Upper lobe of left lung (tissue), 6 donors: ENCODE results near the gene TMEM39B. TPM values are rescaled to one million over a fixed set of nuclear protein-coding genes. Genes with fewer than 3 reads are reported as not detected.

ENCODE experiments used
- ATAC-seq, 2 donors: fragments of 200-7000 bp; cut with Tn5 transposase; one replicate each; pipeline ENCODE4 v1.9.1; 2022; ENCODE audit warnings: mild to moderate bottlenecking in 2 of 2, moderate library complexity in 2 of 2; ENCODE audit not compliant: low FRiP score in 2 of 2
- DNase-seq, 2 donors: peaks; one replicate each; pipeline ENCODE4 v3.0.0-alpha.2; 2019 to 2020
- H3K27ac ChIP-seq, 4 donors: fragments of 200-600 bp; sonication (generic); one replicate each; pipeline ENCODE4 v1.5.1; 2016 to 2019
- H3K27me3 ChIP-seq, 4 donors: fragments of 200-600 bp; sonication (generic); one replicate each; pipeline ENCODE4 v1.5.1; 2017 to 2019
- H3K36me3 ChIP-seq, 4 donors: fragments of 200-600 bp; sonication (generic); one replicate each; pipeline ENCODE4 v1.5.1; 2016 to 2019
- H3K4me1 ChIP-seq, 4 donors: fragments of 200-600 bp; sonication (generic); one replicate each; pipeline ENCODE4 v1.5.1; 2018 to 2019
- H3K4me3 ChIP-seq, 4 donors: fragments of 200-600 bp; sonication (generic); one replicate each; pipeline ENCODE4 v1.5.1; 2017 to 2019; ENCODE audit warnings: mild to moderate bottlenecking in 2 of 4, moderate library complexity in 1 of 4
- H3K9me3 ChIP-seq, 4 donors: fragments of 200-600 bp; sonication (generic); one replicate each; pipeline ENCODE4 v1.5.1; 2018 to 2019
- CTCF ChIP-seq, 6 experiments: fragments of 450-650 bp in 4 of 6; fragments of 200-600 bp in 2 of 6; sonication (generic) in 2 of 6; IDR thresholded peaks; one replicate each; pipeline ENCODE4 v1.5.1; 2016 to 2019; ENCODE audit warnings: antibody characterized with exemption in 6 of 6
- EP300 ChIP-seq, 4 donors: sonication (generic); formaldehyde crosslinking; IDR thresholded peaks; one replicate each; pipeline ENCODE4 v1.5.1; 2017; ENCODE audit warnings: antibody characterized with exemption in 4 of 4, control low read depth in 2 of 4
- POLR2A ChIP-seq, 4 donors: fragments of 450-650 bp; IDR thresholded peaks; one replicate each; pipeline ENCODE4 v1.5.1; 2016 to 2017; ENCODE audit warnings: antibody characterized with exemption in 4 of 4, mild to moderate bottlenecking in 2 of 4
- POLR2AphosphoS5 ChIP-seq, 2 donors: sonication (generic); formaldehyde crosslinking; IDR thresholded peaks; one replicate each; pipeline ENCODE4 v1.5.1; 2017; ENCODE audit warnings: antibody characterized with exemption in 2 of 2
- WGBS, 2 donors: methylation state at CpG; one replicate each; pipeline ENCODE4 v1.1.5; 2017 to 2018; 5-methylcytosine and 5-hydroxymethylcytosine counted together
- total RNA-seq, 6 donors: library from RNA; depleted of rRNA in 4 of 6; stranded (reverse); fragments of >200 nt in 4 of 6; gene quantifications; one replicate each; pipeline versions ENCODE4 v1.1.0 to v1.2.1, GENCODE V29; 2016 to 2021
- donor health status: DM: no; HTN: no; CAD: no; lungs with moderate emphysema.
- donor health status: DM: no; HTN: yes; CAD: no; lungs with severe emphysema.

The TMEM39B gene
- total RNA-seq, 6 donors from 2014 or later: 5.0 to 22.1 (median 10.2) TPM

DNA sequence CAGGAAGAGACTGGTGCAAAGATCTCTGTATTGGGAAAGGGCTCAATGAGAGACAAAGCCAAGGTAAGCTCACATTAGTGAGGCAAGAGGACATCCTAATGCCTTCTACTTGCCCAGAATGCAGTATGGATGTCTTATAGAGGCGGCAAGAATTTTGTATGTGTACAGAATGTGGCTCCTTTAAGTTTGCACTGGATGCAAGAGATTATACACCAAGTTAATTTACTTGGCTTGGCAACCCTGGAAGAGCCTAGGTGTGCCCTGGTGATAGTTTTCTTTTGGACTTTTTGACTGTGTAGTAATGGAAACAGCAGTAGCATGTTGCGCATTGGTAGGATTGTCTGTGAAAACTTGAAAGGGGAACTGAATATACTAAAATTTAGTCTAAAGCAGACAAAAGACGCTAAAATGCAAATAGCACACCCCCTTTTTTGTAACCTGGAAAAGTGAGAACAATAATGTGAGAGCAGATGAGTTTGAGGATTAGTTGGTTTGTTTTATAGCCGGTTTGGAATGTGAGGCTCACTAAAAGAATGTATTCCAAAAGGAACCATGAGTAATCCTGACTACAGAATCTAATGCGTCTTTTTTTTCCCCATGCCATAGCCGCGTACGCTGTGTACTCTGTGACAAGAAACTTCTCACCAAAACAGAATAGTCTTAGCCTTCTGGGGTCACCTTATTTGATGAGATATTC is 41.0 kb upstream of the TMEM39B start:
- Histone ChIP-seq H3K9me3 (no peaks in the 10 kb centered on the region), H3K27ac (no peak overlapping the region), H3K4me1 (peaks cover 0 to 12% (median 7%) of the 10 kb centered on the region in 4 donors), H3K27me3 (no peaks in the 10 kb centered on the region), H3K4me3 (no peak overlapping the region), H3K36me3 (peaks cover 5 to 45% (median 13%) of the 10 kb centered on the region in 4 donors)
- no peak for DNase-seq
- ATAC-seq: no peak
- WGBS, 2 donors: 82 to 91% methylated on average over 8 of the region's 8 CpGs
- TF ChIP-seq EP300 (IDR thresholded peaks at IDR 0.05) (no peak), CTCF (IDR thresholded peaks at IDR 0.05) (no peak), POLR2AphosphoS5 (IDR thresholded peaks at IDR 0.05) (no peak), POLR2A (IDR thresholded peaks at IDR 0.05) (no peak)

- TF ChIP-seq POLR2AphosphoS5 (IDR thresholded peaks at IDR 0.05): no peak
- no peak for TF ChIP-seq EP300 (IDR thresholded peaks at IDR 0.05)
- no peak for TF ChIP-seq POLR2A (IDR thresholded peaks at IDR 0.05)
- no peak for TF ChIP-seq CTCF (IDR thresholded peaks at IDR 0.05)
- Histone ChIP-seq H3K36me3 (peaks cover 5 to 47% (median 19%) of the 10 kb centered on the region in 4 donors), H3K27ac (no peak overlapping the region), H3K27me3 (no peaks in the 10 kb centered on the region), H3K4me3 (no peak overlapping the region), H3K4me1 (peaks cover 0 to 12% (median 6%) of the 10 kb centered on the region in 4 donors), H3K9me3 (no peaks in the 10 kb centered on the region)
- DNase-seq (no peak), ATAC-seq (no peak)
- WGBS, 2 donors: 77 to 86% methylated on average over 2 of the region's 2 CpGs
Measured at GRCh38 chr1:32032275-32032615, 40.5 kb upstream of the TMEM39B start.

DNA sequence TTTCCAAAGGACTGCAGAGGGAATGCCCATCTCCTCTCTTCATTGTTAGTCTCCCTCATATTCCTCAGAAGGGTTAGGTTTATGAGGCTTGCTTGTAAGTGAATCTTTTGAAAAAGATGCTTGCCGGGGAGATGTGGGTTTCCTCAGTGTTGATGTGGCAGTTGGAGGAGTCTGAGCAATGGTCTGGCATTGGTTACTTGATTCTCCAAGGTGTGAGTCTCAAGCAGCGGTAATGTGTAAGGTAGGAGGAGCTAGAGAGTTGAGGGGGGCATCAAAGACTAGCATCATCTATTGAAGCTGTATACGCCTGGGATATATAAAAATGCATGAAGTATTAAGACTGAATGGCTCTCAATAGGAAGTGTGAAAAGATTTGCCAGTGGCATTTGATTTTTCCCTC is 37.6 kb upstream of the TMEM39B start:
- Histone ChIP-seq H3K36me3 (peaks cover 3 to 75% (median 44%) of the 10 kb centered on the region in 4 donors), H3K27me3 (no peaks in the 10 kb centered on the region), H3K4me1 (peaks cover 0 to 5% (median 1%) of the 10 kb centered on the region in 4 donors), H3K27ac (no peak overlapping the region), H3K4me3 (no peak overlapping the region), H3K9me3 (no peaks in the 10 kb centered on the region)
- TF ChIP-seq POLR2AphosphoS5 (IDR thresholded peaks at IDR 0.05) (no peak), POLR2A (IDR thresholded peaks at IDR 0.05) (no peak), CTCF (IDR thresholded peaks at IDR 0.05) (no peak), EP300 (IDR thresholded peaks at IDR 0.05) (no peak)
- WGBS, 2 donors: 80 to 91% methylated on average over 3 of the region's 3 CpGs
- DNase-seq (no peak), ATAC-seq (no peak)

GRCh38 chr1:32040711-32041110 is 32.0 kb upstream of the TMEM39B start:
- no peak for DNase-seq
- H3K9me3 ChIP-seq: no peaks in the 10 kb centered on the region
- no peak for ATAC-seq
- no peaks in the 10 kb centered on the region for H3K27me3 ChIP-seq
- peaks cover 0 to 66% (median 53%) of the 10 kb centered on the region in 4 donors for H3K36me3 ChIP-seq
- TF ChIP-seq CTCF (IDR thresholded peaks at IDR 0.05) (no peak), POLR2AphosphoS5 (IDR thresholded peaks at IDR 0.05) (no peak), EP300 (IDR thresholded peaks at IDR 0.05) (no peak), POLR2A (IDR thresholded peaks at IDR 0.05) (no peak)
- H3K27ac ChIP-seq: no peak overlapping the region
- H3K4me1 ChIP-seq: no peaks in the 10 kb centered on the region
- no peak overlapping the region for H3K4me3 ChIP-seq
- 84 to 88% methylated on average over 3 of the region's 3 CpGs for WGBS, 2 donors

GRCh38 chr1:32042330-32042729 is 30.4 kb upstream of the TMEM39B start:
- ATAC-seq (no peak), DNase-seq (no peak)
- TF ChIP-seq CTCF (IDR thresholded peaks at IDR 0.05) (no peak), EP300 (IDR thresholded peaks at IDR 0.05) (no peak), POLR2A (IDR thresholded peaks at IDR 0.05) (no peak), POLR2AphosphoS5 (IDR thresholded peaks at IDR 0.05) (no peak)
- Histone ChIP-seq H3K36me3 (peaks cover 0 to 71% (median 50%) of the 10 kb centered on the region in 4 donors), H3K27ac (no peak overlapping the region), H3K4me3 (no peak overlapping the region), H3K4me1 (no peaks in the 10 kb centered on the region), H3K27me3 (no peaks in the 10 kb centered on the region), H3K9me3 (no peaks in the 10 kb centered on the region)
- 81 to 87% methylated on average over 5 of the region's 5 CpGs for WGBS, 2 donors
